ENCODE measurements around the gene ARSA.

GRCh38 chr22:50635591-50635990, 7.6 kb upstream of the ARSA start:
- TF ChIP-seq SMC3 (IDR thresholded peaks at IDR 0.05) (no peak), POLR2A (IDR thresholded peaks at IDR 0.05; ENCODE audit: low read length) (no peak), CTCF (IDR thresholded peaks at IDR 0.05) (no peak), TP53 (CRISPR knock-in tag; IDR thresholded peaks at IDR 0.05) (no peak), RFX5 (IDR thresholded peaks at IDR 0.05) (no peak), EP300 (IDR thresholded peaks at IDR 0.05) (no peak), GATA3 (IDR thresholded peaks at IDR 0.05; ENCODE audit: borderline replicate concordance) (no peak), CEBPB (IDR thresholded peaks at IDR 0.05) (no peak), MAFK (IDR thresholded peaks at IDR 0.05; ENCODE audit: partially characterized antibody) (no peak), ESRRA (IDR thresholded peaks at IDR 0.05; ENCODE audit: borderline replicate concordance, low read length) (no peak), EHMT2 (IDR thresholded peaks at IDR 0.05; ENCODE audit: low read depth) (no peak), HDAC2 (IDR thresholded peaks at IDR 0.05) (no peak), PBX3 (IDR thresholded peaks at IDR 0.05) (no peak), RAD21 (conservative IDR thresholded peaks at IDR 0.05 in 1 of 2, IDR thresholded peaks at IDR 0.05 in 1 of 2) (no peak)
